HepG2 (cell line): ENCODE data around the gene ABHD18. TPM values are rescaled to one million over a fixed set of nuclear protein-coding genes. Genes with fewer than 3 reads are reported as not detected.
A peak's percentile ranks its signal among the peaks of the same experiment; 100 is the strongest.

Experiments
- CHD2 ChIP-seq: IDR thresholded peaks from 2 replicates; pipeline ENCODE4 v1.6.1; 2011; ENCODE audit warnings: low read depth, low read length, improper control_type of control experiment
- HOXD1 ChIP-seq: sonication (generic); formaldehyde crosslinking; IDR thresholded peaks from 2 replicates; pipeline ENCODE4 v1.5.0; 2020; ENCODE audit warnings: missing genetic modification reagents
- SP1 ChIP-seq, 2 experiments: fragments of 450-650 bp in 1 of 2; sonication (generic) in 1 of 2; formaldehyde crosslinking in 1 of 2; IDR thresholded peaks; 2 replicates each; pipeline versions ENCODE4 v1.4.0 to v1.6.1; 2016 to 2020; ENCODE audit warnings: missing genetic modification reagents in 1 of 2
- TAF1 ChIP-seq: sonication (generic); formaldehyde crosslinking; IDR thresholded peaks from 2 replicates; pipeline ENCODE4 v1.4.0; 2020; ENCODE audit warnings: missing genetic modification reagents
- TCF7 ChIP-seq: sonication (generic); IDR thresholded peaks from 2 replicates; pipeline ENCODE4 v1.6.1; 2016; ENCODE audit warnings: antibody characterized with exemption, low read depth
- ZNF142 ChIP-seq: sonication (generic); formaldehyde crosslinking; IDR thresholded peaks from 2 replicates; pipeline ENCODE4 v1.4.0; 2020; ENCODE audit warnings: missing genetic modification reagents
- ZNF234 ChIP-seq: sonication (generic); formaldehyde crosslinking; conservative IDR thresholded peaks from 2 replicates; pipeline ENCODE4 v1.5.1; 2020; ENCODE audit warnings: mild to moderate bottlenecking, missing genetic modification reagents
- ZNF251 ChIP-seq: sonication (generic); formaldehyde crosslinking; IDR thresholded peaks from 2 replicates; pipeline ENCODE4 v1.9.0; 2021; ENCODE audit warnings: mild to moderate bottlenecking, missing genetic modification reagents
- ZNF577 ChIP-seq: sonication (generic); formaldehyde crosslinking; IDR thresholded peaks from 2 replicates; pipeline ENCODE4 v1.4.0; 2020; ENCODE audit warnings: mild to moderate bottlenecking, low read depth, missing genetic modification reagents, borderline replicate concordance
- ZNF773 ChIP-seq: sonication (generic); formaldehyde crosslinking; IDR thresholded peaks from 2 replicates; pipeline ENCODE4 v1.4.0; 2020; ENCODE audit warnings: missing genetic modification reagents, borderline replicate concordance
- ZNF879 ChIP-seq: sonication (generic); formaldehyde crosslinking; IDR thresholded peaks from 2 replicates; pipeline ENCODE4 v1.8.1; 2023; ENCODE audit warnings: missing genetic modification reagents
- polyA plus RNA-seq, 8 experiments: library from polyadenylated mRNA; depleted of rRNA in 3 of 8; stranded (reverse) in 7 of 8; unstranded in 1 of 8; fragments of >200 nt; fragmentation: Illumina TruSeq in 4 of 8; extraction: Trizol in 4 of 8; gene quantifications; 2 replicates each; pipeline versions ENCODE4 v1.2.1 to v1.2.3, GENCODE V29; 2011 to 2016; ENCODE audit warnings: low read depth in 4 of 8, missing spikeins in 1 of 8, mixed read lengths in 1 of 8; ENCODE audit not compliant: insufficient read depth in 1 of 8
- total RNA-seq, 5 experiments: library from RNA; depleted of rRNA; stranded (reverse); fragments of >200 nt; fragmentation: Illumina TruSeq; extraction: Trizol; gene quantifications; 2 replicates each; pipeline ENCODE4 v1.2.3, GENCODE V29; 2016; ENCODE audit warnings: low read depth in 1 of 5
- TF ChIP-seq, protein P1 (sequence below): sonication (generic); formaldehyde crosslinking; IDR thresholded peaks from 2 replicates; pipeline ENCODE4 v1.4.0; 2020; ENCODE audit warnings: mild to moderate bottlenecking, missing genetic modification reagents, borderline replicate concordance
- TF ChIP-seq, protein P2 (sequence below): IDR thresholded peaks from 2 replicates; pipeline ENCODE4 v1.6.1; 2016; ENCODE audit warnings: missing compliant biosample characterization, missing genetic modification reagents, borderline replicate concordance
- TF ChIP-seq, protein P3 (sequence below), 2 experiments: sonication (generic) in 1 of 2; formaldehyde crosslinking in 1 of 2; IDR thresholded peaks; 2 replicates each; pipeline versions ENCODE4 v1.5.1 to v1.6.1; 2011 to 2020; ENCODE audit warnings: borderline replicate concordance in 1 of 2, low read depth in 1 of 2, low read length in 1 of 2, mild to moderate bottlenecking in 1 of 2, missing genetic modification reagents in 1 of 2, moderate library complexity in 1 of 2
- TF ChIP-seq, protein P4 (sequence below): sonication (generic); formaldehyde crosslinking; IDR thresholded peaks from 2 replicates; pipeline ENCODE4 v1.4.0; 2020; ENCODE audit warnings: mild to moderate bottlenecking, missing genetic modification reagents

Gene ABHD18
- total and polyA plus RNA-seq, 2 of the 13 experiments (the other 11 are each of a cell fraction or from before 2014, with no cell fraction given) = 5.5 to 16.3 TPM

- TF ChIP-seq, protein P1, sequence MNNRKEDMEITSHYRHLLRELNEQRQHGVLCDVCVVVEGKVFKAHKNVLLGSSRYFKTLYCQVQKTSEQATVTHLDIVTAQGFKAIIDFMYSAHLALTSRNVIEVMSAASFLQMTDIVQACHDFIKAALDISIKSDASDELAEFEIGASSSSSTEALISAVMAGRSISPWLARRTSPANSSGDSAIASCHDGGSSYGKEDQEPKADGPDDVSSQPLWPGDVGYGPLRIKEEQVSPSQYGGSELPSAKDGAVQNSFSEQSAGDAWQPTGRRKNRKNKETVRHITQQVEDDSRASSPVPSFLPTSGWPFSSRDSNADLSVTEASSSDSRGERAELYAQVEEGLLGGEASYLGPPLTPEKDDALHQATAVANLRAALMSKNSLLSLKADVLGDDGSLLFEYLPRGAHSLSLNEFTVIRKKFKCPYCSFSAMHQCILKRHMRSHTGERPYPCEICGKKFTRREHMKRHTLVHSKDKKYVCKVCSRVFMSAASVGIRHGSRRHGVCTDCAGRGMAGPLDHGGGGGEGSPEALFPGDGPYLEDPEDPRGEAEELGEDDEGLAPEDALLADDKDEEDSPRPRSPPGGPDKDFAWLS (CRISPR knock-in tag) = no peak
- TF ChIP-seq TCF7 = no peak
- no peak for TF ChIP-seq ZNF577 (CRISPR knock-in tag)
- TF ChIP-seq, protein P2, sequence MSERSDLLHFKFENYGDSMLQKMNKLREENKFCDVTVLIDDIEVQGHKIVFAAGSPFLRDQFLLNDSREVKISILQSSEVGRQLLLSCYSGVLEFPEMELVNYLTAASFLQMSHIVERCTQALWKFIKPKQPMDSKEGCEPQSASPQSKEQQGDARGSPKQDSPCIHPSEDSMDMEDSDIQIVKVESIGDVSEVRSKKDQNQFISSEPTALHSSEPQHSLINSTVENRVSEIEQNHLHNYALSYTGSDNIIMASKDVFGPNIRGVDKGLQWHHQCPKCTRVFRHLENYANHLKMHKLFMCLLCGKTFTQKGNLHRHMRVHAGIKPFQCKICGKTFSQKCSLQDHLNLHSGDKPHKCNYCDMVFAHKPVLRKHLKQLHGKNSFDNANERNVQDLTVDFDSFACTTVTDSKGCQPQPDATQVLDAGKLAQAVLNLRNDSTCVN (CRISPR knock-in tag) = no peak
- TF ChIP-seq ZNF251 (CRISPR knock-in tag) = no peak
- TF ChIP-seq ZNF879 (CRISPR knock-in tag) = no peak; the same call in 1 of the 2 replicates
- TF ChIP-seq, protein P3, sequence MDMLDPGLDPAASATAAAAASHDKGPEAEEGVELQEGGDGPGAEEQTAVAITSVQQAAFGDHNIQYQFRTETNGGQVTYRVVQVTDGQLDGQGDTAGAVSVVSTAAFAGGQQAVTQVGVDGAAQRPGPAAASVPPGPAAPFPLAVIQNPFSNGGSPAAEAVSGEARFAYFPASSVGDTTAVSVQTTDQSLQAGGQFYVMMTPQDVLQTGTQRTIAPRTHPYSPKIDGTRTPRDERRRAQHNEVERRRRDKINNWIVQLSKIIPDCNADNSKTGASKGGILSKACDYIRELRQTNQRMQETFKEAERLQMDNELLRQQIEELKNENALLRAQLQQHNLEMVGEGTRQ (IDR thresholded peaks at IDR 0.05; ENCODE audit: low read depth, low read length) = peak; percentile 4; the same call in 1 of the 2 replicates
- TF ChIP-seq, protein P3 (CRISPR knock-in tag; IDR thresholded peaks at IDR 0.05; ENCODE audit: borderline replicate concordance) = peak; percentile 64
- no peak; the same call in 1 of the 2 replicates for TF ChIP-seq HOXD1 (CRISPR knock-in tag)
- no peak for TF ChIP-seq ZNF773 (CRISPR knock-in tag)
- TF ChIP-seq SP1 (IDR thresholded peaks at IDR 0.05) = no peak
- TF ChIP-seq SP1 (CRISPR knock-in tag; IDR thresholded peaks at IDR 0.05) = peak; percentile 79
- TF ChIP-seq CHD2 = peak; percentile 97
- peak; percentile 34 for TF ChIP-seq ZNF142
- peak; percentile 90 for TF ChIP-seq TAF1 (CRISPR knock-in tag)
- no peak for TF ChIP-seq ZNF234 (CRISPR knock-in tag)
- TF ChIP-seq, protein P4, sequence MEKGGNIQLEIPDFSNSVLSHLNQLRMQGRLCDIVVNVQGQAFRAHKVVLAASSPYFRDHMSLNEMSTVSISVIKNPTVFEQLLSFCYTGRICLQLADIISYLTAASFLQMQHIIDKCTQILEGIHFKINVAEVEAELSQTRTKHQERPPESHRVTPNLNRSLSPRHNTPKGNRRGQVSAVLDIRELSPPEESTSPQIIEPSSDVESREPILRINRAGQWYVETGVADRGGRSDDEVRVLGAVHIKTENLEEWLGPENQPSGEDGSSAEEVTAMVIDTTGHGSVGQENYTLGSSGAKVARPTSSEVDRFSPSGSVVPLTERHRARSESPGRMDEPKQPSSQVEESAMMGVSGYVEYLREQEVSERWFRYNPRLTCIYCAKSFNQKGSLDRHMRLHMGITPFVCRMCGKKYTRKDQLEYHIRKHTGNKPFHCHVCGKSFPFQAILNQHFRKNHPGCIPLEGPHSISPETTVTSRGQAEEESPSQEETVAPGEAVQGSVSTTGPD (CRISPR knock-in tag) = no peak
Measured at GRCh38 chr4:127965062-127965802, at the start of gene ABHD18, which contains the start of gene MFSD8 (continued).
